HepG2 (cell line): ENCODE data around the gene TUSC7. TPM values are rescaled to one million over a fixed set of nuclear protein-coding genes. Genes with fewer than 3 reads are reported as not detected.

ENCODE experiments used
- ATAC-seq: fragments of 200-7000 bp; cut with Tn5 transposase; 3 replicates; pipeline ENCODE4 v1.9.1; 2020; ENCODE audit warnings: mild to moderate bottlenecking, moderate library complexity
- BruUV-seq: library from RNA; stranded (reverse); fragments of 400-500 nt; replicated peaks from 2 replicates; lab custom pipeline; 2021; lab: Mats Ljungman, UMichigan
- CTCF ChIA-PET: fragments of 300-600 bp; formaldehyde crosslinking; extraction: SDS; loops from one replicate; lab custom pipeline; 2021; ENCODE audit warnings: low total read pairs, inconsistent platforms, low intra/inter-chr PET ratio; lab: Yijun Ruan, JAX
- POLR2A ChIA-PET: fragments of 350-600 bp; sonication (Branson Sonifier 250); formaldehyde crosslinking; loops from one replicate; lab custom pipeline; 2020; ENCODE audit warnings: antibody characterized with exemption, inconsistent platforms; lab: Yijun Ruan, JAX
- DNase-seq: peaks from one replicate; pipeline ENCODE4 v3.0.0-alpha.2; 2015; ENCODE audit warnings: low spot score
- FAIRE-seq: peaks from 3 replicates; lab custom pipeline; 2011; peaks lifted over from hg19 to GRCh38; lab: Jason Lieb, UNC
- H2AFZ ChIP-seq: one replicate; pipeline ENCODE4 v1.6.1; 2011; ENCODE audit warnings: low read length, inconsistent platforms
- H3K27ac ChIP-seq: fragments of 300-600 bp; 3 replicates; pipeline ENCODE4 v1.8.0; 2011; ENCODE audit warnings: mixed run types, mild to moderate bottlenecking, mixed read lengths, low read length, inconsistent platforms; ENCODE audit not compliant: insufficient read depth; ENCODE audit errors: extremely low read length
- H3K27me3 ChIP-seq, 2 experiments: fragments of 200-600 bp in 1 of 2; 2 replicates in 1 of 2; 3 replicates in 1 of 2; pipeline versions ENCODE4 v1.6.0 to v1.8.0; 2011; ENCODE audit warnings: low read length in 2 of 2, mild to moderate bottlenecking in 2 of 2, moderate library complexity in 2 of 2, inconsistent platforms in 1 of 2; ENCODE audit not compliant: insufficient read depth in 2 of 2, control insufficient read depth in 1 of 2
- H3K36me3 ChIP-seq, 2 experiments: fragments of 200-600 bp in 1 of 2; replicated peaks in 1 of 2; 2 replicates in 1 of 2; 3 replicates in 1 of 2; pipeline versions ENCODE4 v1.5.1 to v1.8.0; 2011; ENCODE audit warnings: low read length in 2 of 2, inconsistent platforms in 1 of 2; ENCODE audit not compliant: insufficient read depth in 2 of 2, control insufficient read depth in 1 of 2
- H3K4me1 ChIP-seq: 2 replicates; pipeline ENCODE4 v1.5.1; 2012; ENCODE audit warnings: low read length, inconsistent platforms; ENCODE audit not compliant: insufficient read depth
- H3K4me2 ChIP-seq: 2 replicates; pipeline ENCODE4 v1.6.0; 2011; ENCODE audit warnings: low read depth, low read length, inconsistent platforms
- H3K4me3 ChIP-seq, 3 experiments: fragments of 200-600 bp in 1 of 3; sonication (generic), shearing (Covaris generic) in 1 of 3; replicated peaks in 1 of 3; 2 replicates each; pipeline ENCODE4 v1.5.1; 2011 to 2016; ENCODE audit warnings: low read length in 3 of 3, inconsistent platforms in 2 of 3, low read depth in 2 of 3, mild to moderate bottlenecking in 2 of 3, control low read depth in 1 of 3, mixed read lengths in 1 of 3; ENCODE audit not compliant: insufficient read depth in 1 of 3
- H3K79me2 ChIP-seq: one replicate; pipeline ENCODE4 v1.6.1; 2011; ENCODE audit warnings: low read length, inconsistent platforms; ENCODE audit not compliant: insufficient read depth
- H3K9ac ChIP-seq: 2 replicates; pipeline ENCODE4 v1.6.0; 2011; ENCODE audit warnings: mild to moderate bottlenecking, low read depth, low read length, inconsistent platforms; ENCODE audit not compliant: insufficient read depth
- H3K9me3 ChIP-seq: 2 replicates; pipeline ENCODE4 v1.5.1; 2012; ENCODE audit warnings: mild to moderate bottlenecking, low read length
- H4K20me1 ChIP-seq: 2 replicates; pipeline ENCODE4 v1.6.0; 2011; ENCODE audit warnings: inconsistent platforms, mild to moderate bottlenecking, low read length, moderate library complexity; ENCODE audit not compliant: insufficient read depth
- ARID2 ChIP-seq: sonication (generic); formaldehyde crosslinking; IDR thresholded peaks from 2 replicates; pipeline ENCODE4 v1.8.1; 2022; ENCODE audit warnings: mild to moderate bottlenecking, missing genetic modification reagents, borderline replicate concordance
- ATF7 ChIP-seq, 2 experiments: fragments of 450-650 bp in 1 of 2; sonication (generic) in 1 of 2; formaldehyde crosslinking in 1 of 2; IDR thresholded peaks; 2 replicates each; pipeline versions ENCODE4 v1.4.0 to v1.6.1; 2016 to 2020; ENCODE audit warnings: antibody characterized with exemption in 1 of 2, mild to moderate bottlenecking in 1 of 2, missing genetic modification reagents in 1 of 2
- CEBPB ChIP-seq: IDR thresholded peaks from 2 replicates; pipeline ENCODE4 v1.6.1; 2011; ENCODE audit warnings: low read depth, low read length, improper control_type of control experiment, borderline replicate concordance
- FOXP1 ChIP-seq, 2 experiments: fragments of 450-650 bp in 1 of 2; IDR thresholded peaks; 2 replicates each; pipeline ENCODE4 v1.6.1; 2017 to 2018; ENCODE audit warnings: antibody characterized with exemption in 1 of 2
- PPARG ChIP-seq: conservative IDR thresholded peaks from 2 replicates; pipeline ENCODE4 v1.6.1; 2016; ENCODE audit warnings: missing biosample characterization, missing genetic modification reagents
- STAT5B ChIP-seq: sonication (generic); formaldehyde crosslinking; IDR thresholded peaks from 2 replicates; pipeline ENCODE4 v1.4.0; 2020; ENCODE audit warnings: missing genetic modification reagents
- ZFP1 ChIP-seq: IDR thresholded peaks from 2 replicates; pipeline ENCODE4 v1.6.1; 2016
- ZKSCAN8 ChIP-seq: IDR thresholded peaks from 2 replicates; pipeline ENCODE4 v1.6.1; 2016; ENCODE audit warnings: borderline replicate concordance, missing genetic modification reagents, missing compliant biosample characterization
- WGBS: methylation state at CpG from one replicate; pipeline ENCODE4 v1.1.6; 2017; ENCODE audit warnings: low lambda C conversion rate; 5-methylcytosine and 5-hydroxymethylcytosine counted together
- in situ Hi-C: cut with HindIII; loops from 2 replicates; pipeline ENCODE4 v1.10.0; 2017; ENCODE audit warnings: low pct_unique_long_range_greater_than_20kb; ENCODE audit not compliant: extremely low pct_ligation_motif_present
- intact Hi-C: fragments of 100-400 bp; cut with micrococcal nuclease; formaldehyde crosslinking; loops from one replicate; pipeline ENCODE4 v1.10.0; 2022; ENCODE audit not compliant: unreplicated experiment
- polyA plus RNA-seq, 8 experiments: library from polyadenylated mRNA; depleted of rRNA in 3 of 8; stranded (reverse) in 7 of 8; unstranded in 1 of 8; fragments of >200 nt; fragmentation: Illumina TruSeq in 4 of 8; extraction: Trizol in 4 of 8; gene quantifications; 2 replicates each; pipeline versions ENCODE4 v1.2.1 to v1.2.3, GENCODE V29; 2011 to 2016; ENCODE audit warnings: low read depth in 4 of 8, missing spikeins in 1 of 8, mixed read lengths in 1 of 8; ENCODE audit not compliant: insufficient read depth in 1 of 8
- total RNA-seq, 5 experiments: library from RNA; depleted of rRNA; stranded (reverse); fragments of >200 nt; fragmentation: Illumina TruSeq; extraction: Trizol; gene quantifications; 2 replicates each; pipeline ENCODE4 v1.2.3, GENCODE V29; 2016; ENCODE audit warnings: low read depth in 1 of 5
- TF ChIP-seq, protein P1 (sequence below), 2 experiments: fragments of 450-650 bp in 1 of 2; sonication (generic) in 1 of 2; formaldehyde crosslinking; IDR thresholded peaks; 2 replicates each; pipeline versions ENCODE4 v1.5.0 to v1.8.0; 2020 to 2022; ENCODE audit warnings: mild to moderate bottlenecking in 1 of 2, missing genetic modification reagents in 1 of 2

Gene TUSC7
- total and polyA plus RNA-seq, 2 of the 13 experiments (the other 11 are each of a cell fraction or from before 2014, with no cell fraction given) = not detected

GRCh38 chr3:116678853-116679252 is 30.7 kb upstream of the TUSC7 start:
- no peak overlapping the region for H3K4me3 ChIP-seq
- H3K27ac ChIP-seq = no peak overlapping the region
- BruUV-seq = no TSS peak
- DNase-seq (no peak), FAIRE-seq (no peak), ATAC-seq (no peak)
- H3K27me3 ChIP-seq = no peaks in the 10 kb centered on the region
- CTCF ChIA-PET = no interaction called here
- H4K20me1 ChIP-seq = no peaks in the 10 kb centered on the region
- no peaks in the 10 kb centered on the region for H3K36me3 ChIP-seq
- H2AFZ ChIP-seq = no peak overlapping the region
- 0% methylated on average over 6 of the region's 13 CpGs for WGBS
- TF ChIP-seq ARID2 (CRISPR knock-in tag) (no peak), ZFP1 (CRISPR knock-in tag) (no peak), ZKSCAN8 (CRISPR knock-in tag) (no peak), PPARG (CRISPR knock-in tag) (no peak), FOXP1 (IDR thresholded peaks at IDR 0.05) (no peak), FOXP1 (CRISPR knock-in tag; IDR thresholded peaks at IDR 0.05) (no peak)
- TF ChIP-seq, protein P1, sequence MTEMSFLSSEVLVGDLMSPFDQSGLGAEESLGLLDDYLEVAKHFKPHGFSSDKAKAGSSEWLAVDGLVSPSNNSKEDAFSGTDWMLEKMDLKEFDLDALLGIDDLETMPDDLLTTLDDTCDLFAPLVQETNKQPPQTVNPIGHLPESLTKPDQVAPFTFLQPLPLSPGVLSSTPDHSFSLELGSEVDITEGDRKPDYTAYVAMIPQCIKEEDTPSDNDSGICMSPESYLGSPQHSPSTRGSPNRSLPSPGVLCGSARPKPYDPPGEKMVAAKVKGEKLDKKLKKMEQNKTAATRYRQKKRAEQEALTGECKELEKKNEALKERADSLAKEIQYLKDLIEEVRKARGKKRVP (CRISPR knock-in tag; IDR thresholded peaks at IDR 0.05) = no peak
- POLR2A ChIA-PET = no interaction called here
- no peak overlapping the region for H3K4me2 ChIP-seq
- no peaks in the 10 kb centered on the region for H3K4me1 ChIP-seq
- no peaks in the 10 kb centered on the region for H3K79me2 ChIP-seq
- in situ Hi-C loops (no loop called here), intact Hi-C loops (no loop called here)
- no peaks in the 10 kb centered on the region for H3K9me3 ChIP-seq
- H3K9ac ChIP-seq = no peak overlapping the region

DNA sequence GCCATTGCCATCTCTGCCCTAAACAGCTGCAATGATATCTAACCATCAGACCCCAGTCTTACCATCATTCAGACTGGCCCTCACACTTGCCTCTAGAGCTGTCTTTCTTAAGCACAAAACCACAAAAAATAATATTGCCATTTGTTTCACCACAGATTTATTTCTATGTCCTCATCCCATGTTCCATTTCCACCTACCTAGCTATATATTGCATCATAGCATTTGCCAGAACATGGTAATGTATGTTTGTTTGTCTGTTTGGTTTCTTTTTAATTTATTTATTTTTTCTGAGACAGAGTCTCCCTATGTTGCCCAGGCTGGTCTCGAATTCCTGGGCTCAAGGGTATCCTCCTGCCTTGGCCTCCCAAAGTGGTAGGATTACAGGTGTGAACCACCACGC is 18.5 kb upstream of the TUSC7 start:
- no peak for ATAC-seq
- H2AFZ ChIP-seq = no peak overlapping the region
- H3K9ac ChIP-seq = no peak overlapping the region
- WGBS = 3% methylated on average over 2 of the region's 2 CpGs
- no peak for FAIRE-seq
- H3K27me3 ChIP-seq = no peaks in the 10 kb centered on the region
- no peaks in the 10 kb centered on the region for H3K79me2 ChIP-seq
- TF ChIP-seq CEBPB (peak; percentile 57; the same call in 1 of the 2 replicates), ATF7 (IDR thresholded peaks at IDR 0.05) (peak; percentile 61), ATF7 (CRISPR knock-in tag; IDR thresholded peaks at IDR 0.05) (no peak), STAT5B (CRISPR knock-in tag) (no peak)
- H3K36me3 ChIP-seq = no peaks in the 10 kb centered on the region
- DNase-seq = no peak
- H3K27ac ChIP-seq = no peak overlapping the region
- intact Hi-C loops = no loop called here
- ChIA-PET CTCF (no interaction called here), POLR2A (no interaction called here)
- H3K9me3 ChIP-seq = no peaks in the 10 kb centered on the region
- no TSS peak for BruUV-seq
- H4K20me1 ChIP-seq = no peaks in the 10 kb centered on the region
- in situ Hi-C loops = no loop called here
- H3K4me3 ChIP-seq = no peak overlapping the region
- no peaks in the 10 kb centered on the region for H3K4me1 ChIP-seq
- no peak overlapping the region for H3K4me2 ChIP-seq
